ENCODE data around the gene TNPO1.

DNA sequence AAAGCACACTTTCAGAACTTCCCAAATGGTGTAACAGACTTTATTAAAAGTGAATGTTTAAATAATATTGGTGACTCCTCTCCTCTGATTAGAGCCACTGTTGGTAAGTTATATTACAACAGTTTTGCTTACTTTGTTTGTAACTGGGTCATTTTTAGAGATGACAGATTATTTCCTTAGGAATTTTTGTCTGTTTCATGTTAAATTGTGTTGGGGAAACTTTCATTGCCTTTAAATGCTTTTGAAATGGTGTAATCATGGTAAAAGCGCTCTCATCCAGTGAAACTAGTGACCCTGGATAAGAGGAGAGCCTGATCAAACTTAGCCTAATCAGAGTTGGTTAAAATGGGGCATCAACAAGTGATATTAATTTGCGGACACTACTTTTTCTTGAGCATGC is 39.4 kb downstream of the TNPO1 start:
- TF ChIP-seq CTCF (conservative IDR thresholded peaks at IDR 0.05) = no peak
- no peak for TF ChIP-seq EZH2 (IDR thresholded peaks at IDR 0.05; ENCODE audit: low read depth)
